ENCODE data around the gene OPN1MW3.
"Not testable (repeated sequence)": the region's sequence is repeated elsewhere in the genome, so short reads cannot be mapped to it uniquely, and the experiment has no call there.

Gene OPN1MW3

DNA sequence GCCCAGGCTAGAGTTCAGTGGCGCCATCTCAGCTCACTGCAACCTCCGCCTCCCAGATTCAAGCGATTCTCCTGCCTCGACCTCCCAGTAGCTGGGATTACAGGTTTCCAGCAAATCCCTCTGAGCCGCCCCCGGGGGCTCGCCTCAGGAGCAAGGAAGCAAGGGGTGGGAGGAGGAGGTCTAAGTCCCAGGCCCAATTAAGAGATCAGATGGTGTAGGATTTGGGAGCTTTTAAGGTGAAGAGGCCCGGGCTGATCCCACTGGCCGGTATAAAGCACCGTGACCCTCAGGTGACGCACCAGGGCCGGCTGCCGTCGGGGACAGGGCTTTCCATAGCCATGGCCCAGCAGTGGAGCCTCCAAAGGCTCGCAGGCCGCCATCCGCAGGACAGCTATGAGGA lies at the start of gene OPN1MW3:
Gene OPN1MW3, plus strand, starts transcription at position 301 of the 400 bp plus-strand sequence. Its CDS starts 38 bp downstream, at position 339.
- FAIRE-seq = not testable (repeated sequence)

DNA sequence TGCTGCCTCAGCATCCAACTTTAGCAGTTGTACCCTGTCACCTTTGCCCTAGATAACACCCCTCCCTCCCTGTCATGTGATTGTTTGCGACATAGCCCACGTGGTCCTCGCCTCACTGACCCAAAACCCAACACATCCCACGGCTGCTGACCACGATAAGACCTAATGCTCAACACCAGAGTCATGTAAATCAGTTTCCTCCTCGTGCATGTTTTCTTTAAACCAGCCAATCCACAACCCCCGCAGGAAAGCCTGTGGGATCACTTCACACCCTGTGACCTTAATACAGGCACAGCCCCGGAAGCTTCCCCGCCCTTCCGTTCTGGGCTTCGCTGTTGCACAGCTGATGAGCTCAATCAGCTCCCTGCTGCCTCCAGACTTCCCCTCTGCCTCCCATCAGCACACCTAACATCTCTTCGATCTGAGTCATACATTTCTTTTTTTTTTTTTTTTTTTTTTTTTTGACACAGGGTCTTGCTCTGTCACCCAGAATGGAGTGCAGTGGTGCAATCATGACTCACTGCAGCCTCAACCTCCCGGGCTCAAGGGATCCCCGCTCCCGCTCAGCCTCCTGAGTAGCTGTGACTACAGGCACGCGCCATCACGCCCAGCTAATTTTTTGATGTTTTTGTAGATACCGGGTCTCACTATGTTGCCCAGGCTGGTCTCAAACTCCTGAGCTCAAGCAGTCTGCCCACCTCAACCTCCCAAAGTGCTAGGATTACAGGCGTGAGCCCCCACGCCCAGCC lies 47.5 kb upstream of the OPN1MW3 start:
- not testable (repeated sequence) for FAIRE-seq

DNA sequence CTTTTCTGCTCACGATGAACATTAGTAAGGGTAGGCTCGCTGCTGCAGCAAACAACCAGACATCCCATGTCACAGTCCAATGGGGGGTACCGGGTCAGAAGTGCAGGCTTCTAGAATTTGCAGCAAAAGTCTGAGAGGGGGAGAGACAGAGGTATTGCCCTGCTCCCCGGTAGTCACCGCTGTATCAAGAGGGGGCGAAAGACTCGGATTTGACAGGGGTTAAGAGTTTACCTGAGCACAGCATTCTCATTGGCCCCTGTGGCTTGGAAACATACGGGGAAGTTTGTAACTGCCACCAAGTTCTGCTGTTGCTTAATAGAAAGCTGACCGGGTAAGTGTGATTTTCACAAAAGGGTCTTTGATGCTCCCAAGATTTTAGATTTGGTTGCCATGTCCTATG lies 46.3 kb upstream of the OPN1MW3 start:
- FAIRE-seq = not testable (repeated sequence)

DNA sequence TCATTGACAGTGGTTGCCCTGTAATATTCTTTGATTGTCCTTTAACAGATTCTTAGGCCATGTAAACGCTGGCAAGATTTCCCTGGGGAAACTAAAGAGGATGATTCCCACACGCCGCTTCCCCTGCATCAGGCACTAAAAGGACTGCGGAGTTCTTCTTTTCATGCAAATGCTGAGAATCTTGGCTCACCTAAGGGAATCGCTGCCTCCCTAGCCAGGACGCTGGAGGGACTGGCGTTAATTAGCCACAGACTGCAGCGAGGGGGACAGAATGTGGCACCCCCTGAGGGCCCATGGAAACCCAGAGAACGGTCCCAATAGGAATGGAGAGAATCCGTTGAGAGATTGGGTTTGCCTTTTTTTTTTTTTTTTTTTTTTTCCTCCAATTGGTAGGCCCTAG lies 45.9 kb upstream of the OPN1MW3 start:
- not testable (repeated sequence) for FAIRE-seq

DNA sequence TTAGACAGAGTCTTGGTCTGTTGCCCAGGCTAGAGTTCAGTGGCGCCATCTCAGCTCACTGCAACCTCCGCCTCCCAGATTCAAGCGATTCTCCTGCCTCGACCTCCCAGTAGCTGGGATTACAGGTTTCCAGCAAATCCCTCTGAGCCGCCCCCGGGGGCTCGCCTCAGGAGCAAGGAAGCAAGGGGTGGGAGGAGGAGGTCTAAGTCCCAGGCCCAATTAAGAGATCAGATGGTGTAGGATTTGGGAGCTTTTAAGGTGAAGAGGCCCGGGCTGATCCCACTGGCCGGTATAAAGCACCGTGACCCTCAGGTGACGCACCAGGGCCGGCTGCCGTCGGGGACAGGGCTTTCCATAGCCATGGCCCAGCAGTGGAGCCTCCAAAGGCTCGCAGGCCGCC lies 37.9 kb upstream of the OPN1MW3 start, which contains the start of gene OPN1MW2:
Gene OPN1MW2, plus strand, starts transcription at position 301 of the 400 bp plus-strand sequence. Its CDS starts 60 bp downstream, at position 361.
- not testable (repeated sequence) for FAIRE-seq

DNA sequence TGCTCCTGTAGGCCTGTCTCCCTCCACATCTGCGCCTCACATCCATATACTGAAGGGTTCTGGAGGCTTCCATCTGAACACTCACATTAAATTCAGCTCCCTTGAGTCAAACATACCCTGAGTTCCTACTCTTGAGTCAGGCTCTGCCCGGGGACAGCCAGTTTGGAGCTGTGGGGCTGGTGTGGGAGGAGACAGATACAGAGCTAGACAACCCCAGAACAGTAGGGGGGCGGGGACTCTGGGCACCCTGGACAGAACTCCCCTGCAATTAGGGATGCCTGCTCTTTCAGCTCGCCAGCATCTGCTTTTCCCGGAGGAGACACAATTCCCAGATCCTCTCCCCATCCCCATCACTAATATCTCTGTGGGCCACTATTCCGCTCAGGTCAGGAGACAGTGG lies 32.1 kb upstream of the OPN1MW3 start:
- not testable (repeated sequence) for FAIRE-seq

DNA sequence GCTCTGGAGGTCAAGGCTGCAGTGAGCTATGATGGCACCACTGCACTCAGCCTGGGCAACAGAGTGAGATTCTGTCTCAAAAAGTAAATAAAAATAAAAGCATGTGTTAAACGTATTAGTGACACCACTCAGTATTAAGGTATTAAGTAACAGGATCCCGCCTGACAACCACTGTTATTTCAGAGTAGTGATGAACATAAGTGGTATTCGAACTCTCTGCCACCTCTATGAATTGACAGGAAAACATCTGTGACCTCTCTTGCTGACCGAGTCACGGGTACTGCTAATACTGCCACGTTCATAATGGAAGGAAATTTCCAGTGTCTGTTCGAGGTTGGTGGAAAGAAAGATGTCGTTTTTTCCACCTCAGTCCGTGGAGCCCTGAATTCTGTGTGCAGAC lies 30.7 kb upstream of the OPN1MW3 start:
- FAIRE-seq = not testable (repeated sequence)

DNA sequence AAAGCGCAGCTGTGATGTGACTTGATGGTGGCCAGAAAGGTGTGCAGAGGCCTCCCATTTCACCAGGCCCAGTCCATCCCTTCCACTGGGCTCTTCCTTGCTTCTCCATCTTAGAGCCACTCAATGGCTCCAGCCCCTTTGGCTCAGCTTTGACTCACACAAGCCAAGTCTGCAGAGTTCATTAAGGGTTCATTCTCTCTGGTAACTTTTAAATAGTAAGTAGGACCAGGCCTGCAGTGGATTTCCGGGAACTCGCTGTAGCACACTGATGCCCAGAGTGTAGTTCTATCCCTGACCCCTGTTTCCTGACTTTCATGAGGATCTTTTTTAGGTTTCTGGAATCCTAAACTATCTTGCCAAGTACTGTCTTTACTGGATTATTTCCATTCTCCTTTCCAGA lies 25.9 kb upstream of the OPN1MW3 start:
- not testable (repeated sequence) for FAIRE-seq

DNA sequence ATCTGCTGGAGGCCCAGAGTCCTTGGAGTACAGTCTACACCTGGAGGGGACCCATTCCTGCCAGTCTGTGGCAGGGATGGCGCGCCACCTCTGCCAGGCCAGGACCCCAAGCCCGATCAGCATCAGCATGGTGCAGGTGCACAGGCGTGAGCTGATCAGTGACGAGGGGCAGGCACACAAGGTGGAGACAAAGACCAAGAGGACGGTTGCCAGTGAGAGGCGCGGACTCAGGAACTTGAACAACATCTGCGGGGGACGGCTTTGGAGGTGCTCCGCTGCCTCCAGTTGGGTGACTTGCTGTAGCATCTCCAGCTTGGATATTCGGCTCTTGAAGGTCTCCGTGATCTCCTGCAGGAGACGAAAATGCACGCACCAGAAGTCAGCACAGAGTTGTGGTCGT lies 23.8 kb upstream of the OPN1MW3 start:
- FAIRE-seq = not testable (repeated sequence)

DNA sequence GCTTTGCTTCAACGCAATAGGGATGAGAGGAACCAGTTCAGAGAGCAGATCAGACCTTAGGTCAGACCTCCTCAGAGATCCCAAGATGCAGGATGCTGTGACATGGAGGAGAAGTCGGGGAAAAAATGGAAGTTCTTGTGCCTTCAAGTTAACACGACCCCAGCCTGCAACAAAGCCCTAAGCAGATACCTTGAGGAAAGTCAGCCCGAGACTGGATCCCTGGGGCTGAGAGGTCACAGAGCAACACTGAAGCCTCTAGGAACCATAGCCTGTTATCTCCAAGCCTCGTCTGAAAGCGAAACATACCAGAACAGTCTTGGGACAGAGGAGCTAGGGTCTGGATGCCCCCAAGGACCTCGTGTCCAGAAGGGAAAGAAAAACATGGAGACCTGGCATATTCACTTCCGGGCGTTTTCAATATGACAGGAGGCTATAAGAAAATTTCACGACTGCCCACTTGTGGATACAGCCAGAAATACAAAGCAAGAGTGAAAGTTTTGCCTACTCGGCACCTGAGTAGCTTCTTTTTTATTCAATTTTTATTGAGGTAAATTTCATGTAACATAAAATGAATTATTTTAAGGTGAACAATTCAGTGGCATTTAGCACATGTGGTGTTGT lies 18.3 kb upstream of the OPN1MW3 start:
- FAIRE-seq = not testable (repeated sequence)

DNA sequence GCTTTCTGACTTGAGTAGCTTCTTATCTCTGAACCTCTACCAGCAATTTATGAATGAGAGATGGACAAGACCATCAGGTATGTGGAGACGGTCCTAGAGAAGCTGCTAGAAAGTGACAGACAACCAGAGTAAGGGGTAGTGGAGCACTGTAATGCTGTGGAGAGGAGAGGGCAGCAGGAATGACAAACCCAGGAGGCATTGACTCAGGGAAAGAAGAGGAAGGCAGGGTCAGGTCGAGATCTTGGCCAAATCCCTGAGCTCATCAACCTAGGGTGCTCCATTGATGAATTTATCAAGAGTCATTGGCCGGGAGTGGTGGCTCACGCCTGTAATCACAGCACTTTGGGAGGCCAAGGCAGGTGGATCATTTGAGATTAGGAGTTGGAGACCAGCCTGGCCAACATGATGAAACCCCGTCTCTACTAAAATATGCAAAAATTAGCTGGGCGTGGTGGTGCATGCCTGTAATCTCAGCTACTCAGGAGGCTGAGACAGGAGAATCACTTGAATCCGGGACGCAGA lies 17.3 kb upstream of the OPN1MW3 start:
- not testable (repeated sequence) for FAIRE-seq

DNA sequence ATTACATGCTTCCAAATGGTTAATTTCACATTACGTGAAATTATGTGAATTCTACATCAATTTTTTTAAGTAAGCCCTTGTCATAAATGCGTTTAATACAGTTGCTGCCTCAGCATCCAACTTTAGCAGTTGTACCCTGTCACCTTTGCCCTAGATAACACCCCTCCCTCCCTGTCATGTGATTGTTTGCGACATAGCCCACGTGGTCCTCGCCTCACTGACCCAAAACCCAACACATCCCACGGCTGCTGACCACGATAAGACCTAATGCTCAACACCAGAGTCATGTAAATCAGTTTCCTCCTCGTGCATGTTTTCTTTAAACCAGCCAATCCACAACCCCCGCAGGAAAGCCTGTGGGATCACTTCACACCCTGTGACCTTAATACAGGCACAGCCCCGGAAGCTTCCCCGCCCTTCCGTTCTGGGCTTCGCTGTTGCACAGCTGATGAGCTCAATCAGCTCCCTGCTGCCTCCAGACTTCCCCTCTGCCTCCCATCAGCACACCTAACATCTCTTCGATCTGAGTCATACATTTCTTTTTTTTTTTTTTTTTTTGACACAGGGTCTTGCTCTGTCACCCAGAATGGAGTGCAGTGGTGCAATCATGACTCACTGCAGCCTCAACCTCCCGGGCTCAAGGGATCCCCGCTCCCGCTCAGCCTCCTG lies 9.9 kb upstream of the OPN1MW3 start:
- FAIRE-seq = not testable (repeated sequence)

DNA sequence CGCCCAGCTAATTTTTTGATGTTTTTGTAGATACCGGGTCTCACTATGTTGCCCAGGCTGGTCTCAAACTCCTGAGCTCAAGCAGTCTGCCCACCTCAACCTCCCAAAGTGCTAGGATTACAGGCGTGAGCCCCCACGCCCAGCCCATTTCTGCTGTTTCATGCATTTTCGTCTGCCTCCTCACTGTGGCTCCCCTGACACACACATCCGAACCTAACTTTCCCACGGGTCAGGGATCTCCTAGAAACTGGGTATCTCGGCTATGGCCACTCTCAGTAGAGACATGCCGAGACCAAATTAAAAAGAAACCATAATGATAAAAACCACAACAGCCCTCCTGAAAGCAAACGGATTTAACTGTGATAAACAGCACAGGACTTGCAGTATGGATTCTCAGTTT lies 9.3 kb upstream of the OPN1MW3 start:
- not testable (repeated sequence) for FAIRE-seq

DNA sequence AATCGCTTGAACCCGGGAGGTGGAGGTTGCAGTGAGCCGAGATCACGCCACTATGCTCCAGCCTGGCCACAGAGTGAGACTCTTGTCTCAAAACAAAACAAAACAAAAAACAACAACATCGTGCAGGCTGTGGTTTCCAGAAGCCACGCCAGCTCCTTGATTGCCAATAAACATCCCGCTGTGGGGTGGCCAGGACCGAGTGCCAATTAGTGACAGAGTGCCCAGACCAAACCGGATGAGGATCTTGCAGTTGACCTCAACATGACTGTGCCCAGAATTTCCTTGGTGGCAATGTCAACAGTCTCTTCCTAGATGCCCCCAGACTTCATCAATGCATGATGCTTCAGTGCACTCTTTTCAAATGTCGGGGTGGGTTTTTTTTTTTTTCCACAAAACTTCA lies 1.3 kb downstream of the OPN1MW3 start:
- not testable (repeated sequence) for FAIRE-seq

DNA sequence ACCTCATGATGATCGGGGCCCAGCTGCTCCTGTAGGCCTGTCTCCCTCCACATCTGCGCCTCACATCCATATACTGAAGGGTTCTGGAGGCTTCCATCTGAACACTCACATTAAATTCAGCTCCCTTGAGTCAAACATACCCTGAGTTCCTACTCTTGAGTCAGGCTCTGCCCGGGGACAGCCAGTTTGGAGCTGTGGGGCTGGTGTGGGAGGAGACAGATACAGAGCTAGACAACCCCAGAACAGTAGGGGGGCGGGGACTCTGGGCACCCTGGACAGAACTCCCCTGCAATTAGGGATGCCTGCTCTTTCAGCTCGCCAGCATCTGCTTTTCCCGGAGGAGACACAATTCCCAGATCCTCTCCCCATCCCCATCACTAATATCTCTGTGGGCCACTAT lies 5.7 kb downstream of the OPN1MW3 start:
- not testable (repeated sequence) for FAIRE-seq

DNA sequence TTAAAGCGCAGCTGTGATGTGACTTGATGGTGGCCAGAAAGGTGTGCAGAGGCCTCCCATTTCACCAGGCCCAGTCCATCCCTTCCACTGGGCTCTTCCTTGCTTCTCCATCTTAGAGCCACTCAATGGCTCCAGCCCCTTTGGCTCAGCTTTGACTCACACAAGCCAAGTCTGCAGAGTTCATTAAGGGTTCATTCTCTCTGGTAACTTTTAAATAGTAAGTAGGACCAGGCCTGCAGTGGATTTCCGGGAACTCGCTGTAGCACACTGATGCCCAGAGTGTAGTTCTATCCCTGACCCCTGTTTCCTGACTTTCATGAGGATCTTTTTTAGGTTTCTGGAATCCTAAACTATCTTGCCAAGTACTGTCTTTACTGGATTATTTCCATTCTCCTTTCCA lies 11.9 kb downstream of the OPN1MW3 start:
- FAIRE-seq = not testable (repeated sequence)

DNA sequence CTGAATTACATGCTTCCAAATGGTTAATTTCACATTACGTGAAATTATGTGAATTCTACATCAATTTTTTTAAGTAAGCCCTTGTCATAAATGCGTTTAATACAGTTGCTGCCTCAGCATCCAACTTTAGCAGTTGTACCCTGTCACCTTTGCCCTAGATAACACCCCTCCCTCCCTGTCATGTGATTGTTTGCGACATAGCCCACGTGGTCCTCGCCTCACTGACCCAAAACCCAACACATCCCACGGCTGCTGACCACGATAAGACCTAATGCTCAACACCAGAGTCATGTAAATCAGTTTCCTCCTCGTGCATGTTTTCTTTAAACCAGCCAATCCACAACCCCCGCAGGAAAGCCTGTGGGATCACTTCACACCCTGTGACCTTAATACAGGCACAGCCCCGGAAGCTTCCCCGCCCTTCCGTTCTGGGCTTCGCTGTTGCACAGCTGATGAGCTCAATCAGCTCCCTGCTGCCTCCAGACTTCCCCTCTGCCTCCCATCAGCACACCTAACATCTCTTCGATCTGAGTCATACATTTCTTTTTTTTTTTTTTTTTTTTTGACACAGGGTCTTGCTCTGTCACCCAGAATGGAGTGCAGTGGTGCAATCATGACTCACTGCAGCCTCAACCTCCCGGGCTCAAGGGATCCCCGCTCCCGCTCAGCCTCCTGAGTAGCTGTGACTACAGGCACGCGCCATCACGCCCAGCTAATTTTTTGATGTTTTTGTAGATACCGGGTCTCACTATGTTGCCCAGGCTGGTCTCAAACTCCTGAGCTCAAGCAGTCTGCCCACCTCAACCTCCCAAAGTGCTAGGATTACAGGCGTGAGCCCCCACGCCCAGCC lies 27.3 kb downstream of the OPN1MW3 start:
- FAIRE-seq = not testable (repeated sequence)

DNA sequence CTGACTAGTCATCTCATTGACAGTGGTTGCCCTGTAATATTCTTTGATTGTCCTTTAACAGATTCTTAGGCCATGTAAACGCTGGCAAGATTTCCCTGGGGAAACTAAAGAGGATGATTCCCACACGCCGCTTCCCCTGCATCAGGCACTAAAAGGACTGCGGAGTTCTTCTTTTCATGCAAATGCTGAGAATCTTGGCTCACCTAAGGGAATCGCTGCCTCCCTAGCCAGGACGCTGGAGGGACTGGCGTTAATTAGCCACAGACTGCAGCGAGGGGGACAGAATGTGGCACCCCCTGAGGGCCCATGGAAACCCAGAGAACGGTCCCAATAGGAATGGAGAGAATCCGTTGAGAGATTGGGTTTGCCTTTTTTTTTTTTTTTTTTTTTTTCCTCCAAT lies 29.0 kb downstream of the OPN1MW3 start:
- not testable (repeated sequence) for FAIRE-seq

DNA sequence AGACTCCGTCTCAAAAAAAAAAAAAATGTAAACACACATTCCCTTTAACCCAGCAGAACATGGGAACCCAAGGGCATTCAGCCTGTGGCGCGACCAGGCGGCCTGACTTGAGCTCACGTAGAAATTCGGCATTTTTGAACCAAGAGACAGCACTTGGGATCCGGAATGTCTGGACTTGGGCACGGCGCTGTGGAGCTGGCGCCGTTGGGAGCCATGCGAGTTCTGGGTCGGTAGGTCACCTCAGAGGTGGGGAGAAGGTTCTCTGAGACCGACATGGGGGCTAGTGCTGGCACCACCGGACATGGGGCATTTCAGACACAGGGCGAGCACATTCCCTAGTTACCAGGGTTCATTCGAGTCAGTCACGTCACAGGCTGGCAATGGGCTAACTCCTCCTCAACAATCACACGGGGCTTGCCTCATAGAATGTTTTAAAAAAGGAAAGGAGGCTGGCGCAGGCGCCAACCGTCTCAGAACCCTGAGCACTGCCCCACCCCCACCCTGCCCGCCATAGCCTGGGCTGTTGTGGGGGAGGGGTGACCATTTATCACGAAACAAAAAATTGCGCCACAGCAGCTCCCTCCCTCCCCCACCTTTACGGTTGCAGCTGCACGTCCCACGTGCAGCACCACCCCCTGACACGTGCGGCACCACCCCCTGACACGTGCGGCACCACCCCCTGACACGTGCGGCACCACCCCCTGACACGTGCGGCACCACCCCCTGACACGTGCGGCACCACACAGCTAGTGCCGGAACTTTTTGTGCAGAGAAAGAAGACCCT lies 37.6 kb downstream of the OPN1MW3 start, which contains the start of gene TEX28:
Gene TEX28, minus strand, starts transcription at position 334 of the 784 bp plus-strand sequence. CDS start 3,007 bp downstream, outside the sequence.
- no peak for FAIRE-seq

DNA sequence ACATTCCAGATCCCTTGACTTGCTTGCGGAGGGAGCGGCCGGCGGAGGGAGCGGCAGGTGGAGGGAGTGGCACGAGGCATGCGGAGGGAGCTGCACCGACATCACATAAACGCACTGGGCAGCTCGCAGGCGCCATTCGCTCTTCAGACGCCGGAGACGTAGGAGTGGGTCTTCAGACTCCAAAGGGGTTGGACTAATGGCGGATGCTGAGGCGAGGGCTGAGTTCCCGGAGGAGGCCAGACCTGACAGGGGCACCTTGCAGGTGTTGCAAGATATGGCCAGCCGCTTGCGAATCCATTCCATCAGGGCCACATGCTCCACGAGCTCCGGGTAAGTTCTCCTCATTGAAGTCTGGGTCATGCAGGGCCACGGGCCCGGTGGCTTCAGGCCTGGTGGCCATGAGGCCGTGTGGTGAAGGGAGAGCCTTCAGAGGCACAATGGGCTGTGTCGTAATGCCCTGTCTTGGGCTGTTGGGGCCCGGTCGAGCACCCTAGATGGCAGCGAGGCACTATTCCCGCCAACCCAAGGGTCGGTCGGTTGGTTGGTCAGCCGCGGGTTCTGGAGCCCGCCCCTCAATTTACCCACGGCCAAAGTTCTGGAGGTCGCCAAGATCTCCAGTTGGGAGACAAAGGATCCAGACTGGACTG lies 38.4 kb downstream of the OPN1MW3 start, which contains the start of gene TKTL1:
Gene TKTL1, plus strand, starts transcription at position 132 of the 647 bp plus-strand sequence. Its CDS starts 65 bp downstream, at position 197.
- FAIRE-seq = no peak

DNA sequence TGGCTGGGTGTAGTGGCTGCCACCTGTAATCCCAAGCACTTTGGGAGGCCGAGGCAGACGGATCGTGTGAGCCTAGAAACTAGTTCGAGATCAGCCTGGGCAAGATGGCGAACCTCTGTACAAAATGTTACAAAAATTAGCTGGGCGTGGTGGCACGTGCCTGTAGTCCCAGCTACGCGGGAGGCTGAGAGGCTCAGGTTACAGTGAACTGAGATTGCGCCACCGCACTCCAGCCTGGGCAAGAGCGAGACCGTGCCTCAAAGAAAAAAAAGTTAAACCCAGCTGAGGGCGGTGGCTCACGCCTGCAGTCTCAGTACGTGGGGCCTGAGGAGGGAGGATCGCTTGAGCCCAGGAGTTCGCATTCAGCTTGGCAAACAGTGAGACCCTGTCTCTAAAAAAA lies 39.3 kb downstream of the OPN1MW3 start:
- FAIRE-seq = no peak
